ENCODE results near the gene CDA.

CDA gene

GRCh38 chr1:20612221-20612746 lies 23.4 kb downstream of the CDA start:
- DNase-seq (ENCODE audit: low read depth, low spot score) = no peak
- TF ChIP-seq CTCF (IDR thresholded peaks at IDR 0.05; ENCODE audit: low read depth, low read length) = no peak
- H3K4me3 ChIP-seq (ENCODE audit: low read depth, low read length) = no peak overlapping the region
- in situ Hi-C loops (cut with HindIII; ENCODE audit: low sequenced_read_pairs) = no loop called here

- no peak overlapping the region for H3K4me3 ChIP-seq (ENCODE audit: low read depth, low read length)
- TF ChIP-seq CTCF (IDR thresholded peaks at IDR 0.05; ENCODE audit: low read depth, low read length) = no peak
- no peak for DNase-seq (ENCODE audit: low read depth, low spot score)
- in situ Hi-C loops (cut with HindIII; ENCODE audit: low sequenced_read_pairs) = no loop called here
Observed at GRCh38 chr1:20614131-20614579, 25.3 kb downstream of the CDA start.

GRCh38 chr1:20615946-20616846 lies 27.3 kb downstream of the CDA start:
- DNase-seq (ENCODE audit: low read depth, low spot score) = no peak
- in situ Hi-C loops (cut with HindIII; ENCODE audit: low sequenced_read_pairs) = no loop called here
- no peak for TF ChIP-seq CTCF (IDR thresholded peaks at IDR 0.05; ENCODE audit: low read depth, low read length)
- no peak overlapping the region for H3K4me3 ChIP-seq (ENCODE audit: low read depth, low read length)

- no peak overlapping the region for H3K4me3 ChIP-seq (ENCODE audit: low read depth, low read length)
- no peak for DNase-seq (ENCODE audit: low read depth, low spot score)
- no peak for TF ChIP-seq CTCF (IDR thresholded peaks at IDR 0.05; ENCODE audit: low read depth, low read length)
- in situ Hi-C loops (cut with HindIII; ENCODE audit: low sequenced_read_pairs) = no loop called here
Observed at GRCh38 chr1:20616847-20617487, 28.1 kb downstream of the CDA start.

- H3K4me3 ChIP-seq (ENCODE audit: low read depth, low read length) = no peak overlapping the region
- DNase-seq (ENCODE audit: low read depth, low spot score) = no peak
- TF ChIP-seq CTCF (IDR thresholded peaks at IDR 0.05; ENCODE audit: low read depth, low read length) = no peak
- in situ Hi-C loops (cut with HindIII; ENCODE audit: low sequenced_read_pairs) = no loop called here
Observed at GRCh38 chr1:20618550-20618949, 29.7 kb downstream of the CDA start.

GRCh38 chr1:20619999-20620398 lies 31.1 kb downstream of the CDA start:
- TF ChIP-seq CTCF (IDR thresholded peaks at IDR 0.05; ENCODE audit: low read depth, low read length) = no peak
- no peak for DNase-seq (ENCODE audit: low read depth, low spot score)
- in situ Hi-C loops (cut with HindIII; ENCODE audit: low sequenced_read_pairs) = no loop called here
- H3K4me3 ChIP-seq (ENCODE audit: low read depth, low read length) = no peak overlapping the region
